Stimulated activated CD4-positive, alpha-beta T cell treated with anti-CD3 and anti-CD28 coated beads, Interleukin-1b, Interleukin-23, amount 100 ng/mL, for 48 hours (primary cell): ENCODE measurements around the gene FGG.
"Not testable (repeated sequence)": the region's sequence is repeated elsewhere in the genome, so short reads cannot be mapped to it uniquely, and the experiment has no call there.

Source experiments
- DNase-seq: peaks from one replicate; pipeline ENCODE4 v3.0.0-alpha.2; 2020

Gene FGG

GRCh38 chr4:154609532-154609931, 2.9 kb downstream of the FGG start:
- DNase-seq = no peak

GRCh38 chr4:154608361-154609252, 3.8 kb downstream of the FGG start:
- DNase-seq = no peak

- DNase-seq = no peak
Measured at GRCh38 chr4:154606728-154607723, 5.4 kb downstream of the FGG start.

- no peak for DNase-seq
Measured at GRCh38 chr4:154604696-154605200, 7.7 kb downstream of the FGG start.

GRCh38 chr4:154603033-154603943, 9.2 kb downstream of the FGG start:
- no peak for DNase-seq

- no peak for DNase-seq
Measured at GRCh38 chr4:154602404-154603020, 9.9 kb downstream of the FGG start.

- no peak for DNase-seq
Measured at GRCh38 chr4:154597798-154598774, 14.4 kb downstream of the FGG start.

- DNase-seq = not testable (repeated sequence)
Measured at GRCh38 chr4:154597281-154597680, 15.2 kb downstream of the FGG start.

GRCh38 chr4:154595807-154596206, 16.6 kb downstream of the FGG start:
- DNase-seq = no peak

- DNase-seq = not testable (repeated sequence)
Measured at GRCh38 chr4:154594343-154594742, 18.1 kb downstream of the FGG start.

- DNase-seq = no peak
Measured at GRCh38 chr4:154593868-154594267, 18.6 kb downstream of the FGG start.

- no peak for DNase-seq
Measured at GRCh38 chr4:154591890-154592289, 20.6 kb downstream of the FGG start.

- no peak for DNase-seq
Measured at GRCh38 chr4:154590329-154591006, 22.0 kb downstream of the FGG start, which contains the start of gene FGA. Gene FGA, minus strand, starts transcription at chr4:154590742. Its CDS starts 55 bp downstream, at chr4:154590687.

GRCh38 chr4:154589296-154590197, 22.9 kb downstream of the FGG start:
- no peak for DNase-seq

- DNase-seq = no peak
Measured at GRCh38 chr4:154588198-154588597, 24.3 kb downstream of the FGG start.

GRCh38 chr4:154586296-154587033, 26.0 kb downstream of the FGG start:
- no peak for DNase-seq

- no peak for DNase-seq
Measured at GRCh38 chr4:154585369-154586018, 27.0 kb downstream of the FGG start.
